ENCODE results near the gene TIGD2.

- TF ChIP-seq STAG1 (CRISPR knock-in tag; IDR thresholded peaks at IDR 0.05; ENCODE audit: borderline replicate concordance) (no peak), SIN3A (IDR thresholded peaks at IDR 0.05; ENCODE audit: borderline replicate concordance in 2 of 2, control insufficient read depth in 1 of 2, low read depth in 2 of 2, low read length in 2 of 2) (no peak), E2F6 (IDR thresholded peaks at IDR 0.05; ENCODE audit: borderline replicate concordance in 1 of 2, extremely low read depth in 1 of 2, insufficient read depth in 1 of 2, insufficient read length in 1 of 2, low read depth in 1 of 2, low read length in 1 of 2, poor library complexity in 1 of 2, severe bottlenecking in 1 of 2) (no peak), CEBPZ (IDR thresholded peaks at IDR 0.05; ENCODE audit: borderline replicate concordance, low read depth, low read length) (no peak), XRCC5 (IDR thresholded peaks at IDR 0.05; ENCODE audit: low read depth, low read length) (no peak), TAL1 (IDR thresholded peaks at IDR 0.05) (no peak), KLF16 (IDR thresholded peaks at IDR 0.05) (no peak), TEAD1 (CRISPR knock-in tag; IDR thresholded peaks at IDR 0.05) (no peak), POLR2G (IDR thresholded peaks at IDR 0.05; ENCODE audit: low read depth, low read length) (no peak), CTCF (IDR thresholded peaks at IDR 0.05 in 2 of 3, conservative IDR thresholded peaks at IDR 0.05 in 1 of 3; ENCODE audit: insufficient read depth in 2 of 3, low read depth in 1 of 3, low read length in 3 of 3) (no peak), JUNB (CRISPR knock-in tag; conservative IDR thresholded peaks at IDR 0.05) (no peak), ZNF174 (CRISPR knock-in tag; IDR thresholded peaks at IDR 0.05) (no peak)
These were observed 5.8 kb downstream of the TIGD2 start for GRCh38 chr4:89117115-89117514.
